Hippocampal formation (tissue), 2 donors: ENCODE measurements around the gene FAM149A.

ENCODE experiments used
- DNase-seq, 2 donors: peaks; one replicate each; lab custom pipeline; 2025; lab: John Stamatoyannopoulos, UW

The FAM149A gene

GRCh38 chr4:186202490-186203140, 98.1 kb downstream of the FAM149A start:
- no peak for DNase-seq

- DNase-seq, result no peak
Observed at GRCh38 chr4:186203406-186203805, 98.9 kb downstream of the FAM149A start.

GRCh38 chr4:186204103-186204559, 99.6 kb downstream of the FAM149A start:
- no peak for DNase-seq

- DNase-seq, result no peak
Observed at GRCh38 chr4:186204686-186205085, 100.2 kb downstream of the FAM149A start.

GRCh38 chr4:186205156-186205555, 100.7 kb downstream of the FAM149A start:
- no peak for DNase-seq

- DNase-seq, result no peak
Observed at GRCh38 chr4:186216465-186217024, 112.0 kb downstream of the FAM149A start.

GRCh38 chr4:186217733-186218293, 113.3 kb downstream of the FAM149A start:
- DNase-seq, result no peak

GRCh38 chr4:186221624-186222023, 117.1 kb downstream of the FAM149A start:
- DNase-seq, result no peak
